OCI-LY3 (cell line): Measurements from ENCODE around the gene TACR1.
A peak's percentile ranks its signal among the peaks of the same experiment; 100 is the strongest.

Source experiments
- H2AFZ ChIP-seq: fragments of 200-600, 300-600 bp; shearing (Covaris generic); 2 replicates; pipeline ENCODE4 v1.6.0; 2014; ENCODE audit warnings: antibody characterized with exemption, low read depth, low read length
- H3K27ac ChIP-seq: fragments of 200-600, 300-600 bp; sonication (generic); 2 replicates; pipeline ENCODE4 v1.5.1; 2014; ENCODE audit warnings: mild to moderate bottlenecking, low read length, moderate library complexity, mixed read lengths
- H3K27me3 ChIP-seq: fragments of 200-600, 300-600 bp; sonication (generic); 2 replicates; pipeline ENCODE4 v1.6.1; 2014; ENCODE audit warnings: low read depth, low read length, mixed read lengths
- H3K36me3 ChIP-seq: fragments of 200-600, 300-600 bp; sonication (generic); replicated peaks from 2 replicates; pipeline ENCODE3; 2014; ENCODE audit warnings: low read depth, low read length, mixed read lengths
- H3K4me1 ChIP-seq: fragments of 300-600, 200-600 bp; sonication (generic); 2 replicates; pipeline ENCODE4 v1.6.1; 2014; ENCODE audit warnings: low read length, mixed read lengths
- H3K4me2 ChIP-seq: fragments of 200-600, 300-600 bp; sonication (generic); 2 replicates; pipeline ENCODE4 v1.6.1; 2014; ENCODE audit warnings: low read length, mixed read lengths
- H3K4me3 ChIP-seq: fragments of 300-600, 200-600 bp; sonication (generic); 2 replicates; pipeline ENCODE4 v1.5.1; 2014; ENCODE audit warnings: antibody characterized with exemption, mild to moderate bottlenecking, low read length, moderate library complexity
- H3K79me2 ChIP-seq: fragments of 300-600, 200-600 bp; shearing (Covaris generic); 2 replicates; pipeline ENCODE4 v1.6.1; 2014; ENCODE audit warnings: mild to moderate bottlenecking, low read length, mixed read lengths
- H3K9ac ChIP-seq: fragments of 300-600, 200-600 bp; shearing (Covaris generic); 2 replicates; pipeline ENCODE4 v1.6.0; 2014; ENCODE audit warnings: mild to moderate bottlenecking, low read length, moderate library complexity
- H3K9me3 ChIP-seq: fragments of 200-600, 300-600 bp; shearing (Covaris generic); 2 replicates; pipeline ENCODE4 v1.6.1; 2014; ENCODE audit warnings: low read length, mixed read lengths; ENCODE audit not compliant: insufficient read depth
- H4K20me1 ChIP-seq: fragments of 200-600, 300-600 bp; sonication (generic); 2 replicates; pipeline ENCODE4 v1.6.1; 2016; ENCODE audit warnings: low read length, mixed read lengths; ENCODE audit not compliant: insufficient read depth
- EZH2phosphoT487 ChIP-seq: fragments of 200-600 bp; shearing (Covaris generic); IDR thresholded peaks from 2 replicates; pipeline ENCODE4 v1.6.1; 2018; ENCODE audit warnings: antibody characterized with exemption, mixed run types, low read depth
- TF ChIP-seq, protein P1 (sequence below): fragments of 200-600, 300-600 bp; sonication (generic); IDR thresholded peaks from 2 replicates; pipeline ENCODE4 v1.5.1; 2014; ENCODE audit warnings: antibody characterized with exemption, low read length, low read depth

TACR1 gene

GRCh38 chr2:75241696-75242095, 42.4 kb upstream of the TACR1 start:
- Histone ChIP-seq H3K4me2 (no peak overlapping the region), H2AFZ (no peak overlapping the region), H3K9ac (no peak overlapping the region), H3K27me3 (peaks cover 10% of the 10 kb centered on the region; the same call in 1 of the 2 replicates), H3K4me1 (peaks cover 4% of the 10 kb centered on the region), H3K36me3 (no peaks in the 10 kb centered on the region), H3K4me3 (no peak overlapping the region), H3K27ac (no peak overlapping the region), H4K20me1 (no peaks in the 10 kb centered on the region), H3K79me2 (no peaks in the 10 kb centered on the region), H3K9me3 (no peaks in the 10 kb centered on the region)
- TF ChIP-seq, protein P1, sequence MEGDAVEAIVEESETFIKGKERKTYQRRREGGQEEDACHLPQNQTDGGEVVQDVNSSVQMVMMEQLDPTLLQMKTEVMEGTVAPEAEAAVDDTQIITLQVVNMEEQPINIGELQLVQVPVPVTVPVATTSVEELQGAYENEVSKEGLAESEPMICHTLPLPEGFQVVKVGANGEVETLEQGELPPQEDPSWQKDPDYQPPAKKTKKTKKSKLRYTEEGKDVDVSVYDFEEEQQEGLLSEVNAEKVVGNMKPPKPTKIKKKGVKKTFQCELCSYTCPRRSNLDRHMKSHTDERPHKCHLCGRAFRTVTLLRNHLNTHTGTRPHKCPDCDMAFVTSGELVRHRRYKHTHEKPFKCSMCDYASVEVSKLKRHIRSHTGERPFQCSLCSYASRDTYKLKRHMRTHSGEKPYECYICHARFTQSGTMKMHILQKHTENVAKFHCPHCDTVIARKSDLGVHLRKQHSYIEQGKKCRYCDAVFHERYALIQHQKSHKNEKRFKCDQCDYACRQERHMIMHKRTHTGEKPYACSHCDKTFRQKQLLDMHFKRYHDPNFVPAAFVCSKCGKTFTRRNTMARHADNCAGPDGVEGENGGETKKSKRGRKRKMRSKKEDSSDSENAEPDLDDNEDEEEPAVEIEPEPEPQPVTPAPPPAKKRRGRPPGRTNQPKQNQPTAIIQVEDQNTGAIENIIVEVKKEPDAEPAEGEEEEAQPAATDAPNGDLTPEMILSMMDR: peak; percentile 72
- no peak for TF ChIP-seq EZH2phosphoT487

DNA sequence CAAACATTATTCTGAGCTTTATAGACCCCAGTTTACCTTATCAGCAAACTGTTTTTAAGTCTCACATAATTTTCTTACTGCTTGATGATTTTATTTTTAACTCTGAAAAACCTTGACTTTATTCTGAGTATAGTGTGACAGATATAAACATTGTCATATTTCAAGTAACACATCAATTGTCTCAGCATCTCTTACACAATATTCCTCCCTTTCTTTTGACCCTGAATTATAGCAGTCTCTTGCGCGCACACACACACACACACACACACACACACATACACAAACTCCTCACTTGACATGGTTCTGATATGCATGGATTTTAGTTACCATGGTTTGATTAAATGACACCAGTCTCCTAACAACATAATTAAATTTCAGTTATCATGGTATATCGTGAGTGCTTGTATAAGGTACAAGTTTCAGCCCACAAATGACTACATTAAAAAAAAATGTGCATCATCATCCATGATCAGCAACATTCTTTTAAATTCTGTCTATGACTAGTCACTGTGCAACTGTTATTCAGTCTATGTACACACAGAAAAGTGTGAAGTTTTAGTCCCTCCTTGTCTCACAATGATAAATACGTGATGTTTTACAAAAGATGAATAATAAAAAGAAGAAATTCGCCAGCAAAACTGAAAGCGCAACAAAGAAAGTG, 39.5 kb upstream of the TACR1 start:
- H2AFZ ChIP-seq: peak overlapping the region; percentile 79; the same call in 1 of the 2 replicates
- no peaks in the 10 kb centered on the region for H3K9me3 ChIP-seq

DNA sequence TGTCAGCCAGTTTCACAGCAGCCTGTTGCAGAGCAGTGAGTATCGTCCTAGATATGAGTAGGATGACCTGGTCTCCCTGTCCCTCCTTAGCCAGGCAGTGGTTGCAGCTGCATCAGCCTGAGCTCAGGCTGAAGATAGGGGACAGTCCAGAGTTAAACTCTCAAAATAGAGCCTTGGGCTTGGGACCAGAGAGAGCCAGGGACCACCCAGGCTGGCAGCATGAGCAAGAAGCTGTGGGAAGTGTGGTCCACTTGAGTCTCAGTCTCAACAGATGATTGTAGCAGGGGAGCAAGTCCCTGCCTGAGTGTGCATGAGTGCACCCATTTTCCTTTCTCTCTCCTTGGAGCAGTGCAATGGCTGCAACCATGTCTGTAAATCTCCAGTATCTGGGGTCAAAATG, 38.0 kb upstream of the TACR1 start:
- Histone ChIP-seq H3K4me2 (no peak overlapping the region), H3K27me3 (peaks cover 14% of the 10 kb centered on the region; the same call in 1 of the 2 replicates), H3K4me1 (peaks cover 4% of the 10 kb centered on the region), H3K4me3 (no peak overlapping the region), H3K79me2 (no peaks in the 10 kb centered on the region), H3K9ac (no peak overlapping the region), H3K9me3 (no peaks in the 10 kb centered on the region), H3K27ac (no peak overlapping the region), H4K20me1 (no peaks in the 10 kb centered on the region), H2AFZ (no peak overlapping the region), H3K36me3 (no peaks in the 10 kb centered on the region)
- TF ChIP-seq, protein P1: no peak
- no peak for TF ChIP-seq EZH2phosphoT487

More for the DNA sequence above, 39.5 kb upstream of the TACR1 start:
- Histone ChIP-seq H4K20me1 (no peaks in the 10 kb centered on the region), H3K27me3 (peaks cover 14% of the 10 kb centered on the region; the same call in 1 of the 2 replicates), H3K4me2 (peak overlapping the region; percentile 57), H3K36me3 (no peaks in the 10 kb centered on the region), H3K4me3 (peak overlapping the region; percentile 63), H3K9ac (no peak overlapping the region), H3K79me2 (no peaks in the 10 kb centered on the region), H3K4me1 (peaks cover 4% of the 10 kb centered on the region), H3K27ac (no peak overlapping the region)
- TF ChIP-seq, protein P1: no peak
- no peak for TF ChIP-seq EZH2phosphoT487

- no peak overlapping the region for H3K9ac ChIP-seq
- H3K27me3 ChIP-seq: peaks cover 10% of the 10 kb centered on the region; the same call in 1 of the 2 replicates
- no peaks in the 10 kb centered on the region for H3K79me2 ChIP-seq
- H3K4me3 ChIP-seq: no peak overlapping the region
- H3K36me3 ChIP-seq: no peaks in the 10 kb centered on the region
- no peak overlapping the region for H2AFZ ChIP-seq
- H3K4me1 ChIP-seq: peaks cover under 1% of the 10 kb centered on the region; the same call in 1 of the 2 replicates
- no peak overlapping the region for H3K27ac ChIP-seq
- no peak overlapping the region for H3K4me2 ChIP-seq
- no peaks in the 10 kb centered on the region for H4K20me1 ChIP-seq
- no peaks in the 10 kb centered on the region for H3K9me3 ChIP-seq
- TF ChIP-seq, protein P1: no peak
- no peak for TF ChIP-seq EZH2phosphoT487
These were observed 34.6 kb upstream of the TACR1 start for GRCh38 chr2:75233965-75234364.
